Neural cell (in vitro differentiated cells): ENCODE measurements around the gene DKK2. TPM values are rescaled to one million over a fixed set of nuclear protein-coding genes. Genes with fewer than 3 reads are reported as not detected.

Experiments used
- H2AFZ ChIP-seq: fragments of 200-600, 300-800 bp; sonication (generic), shearing (Covaris generic); 2 replicates; pipeline ENCODE4 v1.6.0; 2014; ENCODE audit warnings: low read depth, mild to moderate bottlenecking, antibody characterized with exemption, low read length, moderate library complexity
- H3F3A ChIP-seq: fragments of 200-600 bp; shearing (Covaris generic); 2 replicates; pipeline ENCODE4 v1.6.1; 2016; ENCODE audit warnings: mild to moderate bottlenecking, moderate library complexity, mixed read lengths, antibody characterized with exemption, low read length; ENCODE audit not compliant: insufficient read depth, poor library complexity, severe bottlenecking
- H3K27ac ChIP-seq: fragments of 200-600, 300-800 bp; sonication (generic), shearing (Covaris generic); 2 replicates; pipeline ENCODE4 v1.5.1; 2014; ENCODE audit warnings: mild to moderate bottlenecking, low read length, moderate library complexity
- H3K27me3 ChIP-seq: fragments of 300-800, 200-600 bp; sonication (generic), shearing (Covaris generic); 2 replicates; pipeline ENCODE4 v1.6.0; 2014; ENCODE audit warnings: mild to moderate bottlenecking, low read depth, low read length, moderate library complexity; ENCODE audit not compliant: insufficient read depth
- H3K36me3 ChIP-seq: fragments of 300-800, 200-600 bp; sonication (generic), shearing (Covaris generic); 2 replicates; pipeline ENCODE4 v1.5.1; 2014; ENCODE audit warnings: mild to moderate bottlenecking, antibody characterized with exemption, low read length, moderate library complexity; ENCODE audit not compliant: insufficient read depth
- H3K4me2 ChIP-seq: fragments of 300-800, 200-600 bp; sonication (generic), shearing (Covaris generic); 2 replicates; pipeline ENCODE4 v1.6.0; 2014; ENCODE audit warnings: mild to moderate bottlenecking, low read length
- H3K4me3 ChIP-seq: fragments of 300-800, 200-600 bp; sonication (generic), shearing (Covaris generic); 2 replicates; pipeline ENCODE4 v1.5.1; 2014; ENCODE audit warnings: mild to moderate bottlenecking, low read length, moderate library complexity
- H3K79me2 ChIP-seq: fragments of 200-600 bp; shearing (Covaris generic); replicated peaks from 2 replicates; pipeline ENCODE4 v1.6.0; 2014; ENCODE audit warnings: mild to moderate bottlenecking, low read length, moderate library complexity; ENCODE audit not compliant: insufficient read depth
- H3K9ac ChIP-seq: fragments of 300-800, 200-600 bp; sonication (generic), shearing (Covaris generic); 2 replicates; pipeline ENCODE4 v1.6.1; 2016; ENCODE audit warnings: mild to moderate bottlenecking, low read length, mixed read lengths
- H3K9me2 ChIP-seq: fragments of 200-600 bp; shearing (Covaris generic); 2 replicates; pipeline ENCODE4 v1.6.1; 2016; ENCODE audit warnings: mild to moderate bottlenecking, low read length, mixed read lengths; ENCODE audit not compliant: insufficient read depth
- H3K9me3 ChIP-seq: fragments of 200-600, 300-800 bp; sonication (generic), shearing (Covaris generic); 2 replicates; pipeline ENCODE4 v1.6.1; 2016; ENCODE audit warnings: mild to moderate bottlenecking, mixed run types, low read length, moderate library complexity, mixed read lengths
- H4K20me1 ChIP-seq: fragments of 200-600 bp; shearing (Covaris generic); 2 replicates; pipeline ENCODE4 v1.6.1; 2016; ENCODE audit warnings: mild to moderate bottlenecking, mixed run types; ENCODE audit not compliant: insufficient read depth
- EP300 ChIP-seq: fragments of 450-650 bp; conservative IDR thresholded peaks from 2 replicates; pipeline ENCODE4 v1.6.1; 2014; ENCODE audit warnings: antibody characterized with exemption, mild to moderate bottlenecking, moderate library complexity; ENCODE audit not compliant: poor library complexity, severe bottlenecking
- EZH2 ChIP-seq: fragments of 200-600, 300-800 bp; shearing (Covaris generic), sonication (generic); IDR thresholded peaks from 2 replicates; pipeline ENCODE4 v1.6.1; 2014; ENCODE audit warnings: antibody characterized with exemption, low read length, borderline replicate concordance, mild to moderate bottlenecking; ENCODE audit not compliant: insufficient read depth, poor library complexity, severe bottlenecking
- MXI1 ChIP-seq: fragments of 450-650 bp; conservative IDR thresholded peaks from 2 replicates; pipeline ENCODE4 v1.6.1; 2014; ENCODE audit warnings: antibody characterized with exemption, mild to moderate bottlenecking; ENCODE audit not compliant: poor library complexity, severe bottlenecking
- POLR2AphosphoS5 ChIP-seq: IDR thresholded peaks from 2 replicates; pipeline ENCODE4 v1.6.1; 2012
- RAD21 ChIP-seq: fragments of 450-650 bp; conservative IDR thresholded peaks from 2 replicates; pipeline ENCODE4 v1.6.1; 2014; ENCODE audit warnings: antibody characterized with exemption, mild to moderate bottlenecking, moderate library complexity
- TAF1 ChIP-seq: IDR thresholded peaks from 2 replicates; pipeline ENCODE4 v1.6.1; 2012; ENCODE audit warnings: low read depth
- polyA plus RNA-seq: library from polyadenylated mRNA; depleted of rRNA; stranded (reverse); fragments of >200 nt; gene quantifications from 2 replicates; pipeline ENCODE4 v1.2.3, GENCODE V29; 2014
- TF ChIP-seq, protein P1 (sequence below): fragments of 450-650 bp; IDR thresholded peaks from 2 replicates; pipeline ENCODE4 v1.5.1; 2014; ENCODE audit warnings: antibody characterized with exemption, mild to moderate bottlenecking, moderate library complexity; ENCODE audit not compliant: poor library complexity, severe bottlenecking
- TF ChIP-seq, protein P2 (sequence below): IDR thresholded peaks from 2 replicates; pipeline ENCODE4 v1.6.1; 2012; ENCODE audit warnings: borderline replicate concordance

The DKK2 gene
- polyA plus RNA-seq, 1 donor from 2014 or later: 0.33 TPM

DNA sequence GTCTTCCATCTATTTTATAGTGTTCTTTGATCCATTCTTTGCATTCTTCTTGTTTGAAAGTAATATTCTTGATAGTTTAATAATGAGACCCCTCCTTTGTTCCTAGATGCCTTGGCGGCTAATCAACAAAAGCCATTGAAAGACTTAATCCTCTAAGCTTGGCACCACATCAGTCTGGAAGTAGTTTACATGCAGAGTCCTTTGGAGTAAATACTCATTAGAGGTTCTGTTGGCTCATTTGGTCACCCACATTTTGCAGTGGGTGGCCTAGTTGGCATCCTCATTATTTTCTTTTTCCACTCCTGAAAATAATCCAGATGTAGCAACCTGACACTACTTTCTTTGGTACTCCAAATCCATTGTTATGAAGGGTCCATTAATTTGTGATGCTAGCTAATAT is 64.5 kb downstream of the DKK2 start:
- no peaks in the 10 kb centered on the region for H3F3A ChIP-seq
- no peaks in the 10 kb centered on the region for H4K20me1 ChIP-seq
- H3K4me3 ChIP-seq: no peak overlapping the region
- H2AFZ ChIP-seq: no peak overlapping the region
- H3K9me2 ChIP-seq: no peaks in the 10 kb centered on the region
- no peaks in the 10 kb centered on the region for H3K9me3 ChIP-seq
- H3K4me2 ChIP-seq: no peak overlapping the region
- no peak overlapping the region for H3K9ac ChIP-seq
- TF ChIP-seq EP300 (no peak), POLR2AphosphoS5 (no peak), RAD21 (no peak), TAF1 (no peak), MXI1 (no peak)
- TF ChIP-seq, protein P1, sequence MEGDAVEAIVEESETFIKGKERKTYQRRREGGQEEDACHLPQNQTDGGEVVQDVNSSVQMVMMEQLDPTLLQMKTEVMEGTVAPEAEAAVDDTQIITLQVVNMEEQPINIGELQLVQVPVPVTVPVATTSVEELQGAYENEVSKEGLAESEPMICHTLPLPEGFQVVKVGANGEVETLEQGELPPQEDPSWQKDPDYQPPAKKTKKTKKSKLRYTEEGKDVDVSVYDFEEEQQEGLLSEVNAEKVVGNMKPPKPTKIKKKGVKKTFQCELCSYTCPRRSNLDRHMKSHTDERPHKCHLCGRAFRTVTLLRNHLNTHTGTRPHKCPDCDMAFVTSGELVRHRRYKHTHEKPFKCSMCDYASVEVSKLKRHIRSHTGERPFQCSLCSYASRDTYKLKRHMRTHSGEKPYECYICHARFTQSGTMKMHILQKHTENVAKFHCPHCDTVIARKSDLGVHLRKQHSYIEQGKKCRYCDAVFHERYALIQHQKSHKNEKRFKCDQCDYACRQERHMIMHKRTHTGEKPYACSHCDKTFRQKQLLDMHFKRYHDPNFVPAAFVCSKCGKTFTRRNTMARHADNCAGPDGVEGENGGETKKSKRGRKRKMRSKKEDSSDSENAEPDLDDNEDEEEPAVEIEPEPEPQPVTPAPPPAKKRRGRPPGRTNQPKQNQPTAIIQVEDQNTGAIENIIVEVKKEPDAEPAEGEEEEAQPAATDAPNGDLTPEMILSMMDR: no peak
- TF ChIP-seq, protein P2, sequence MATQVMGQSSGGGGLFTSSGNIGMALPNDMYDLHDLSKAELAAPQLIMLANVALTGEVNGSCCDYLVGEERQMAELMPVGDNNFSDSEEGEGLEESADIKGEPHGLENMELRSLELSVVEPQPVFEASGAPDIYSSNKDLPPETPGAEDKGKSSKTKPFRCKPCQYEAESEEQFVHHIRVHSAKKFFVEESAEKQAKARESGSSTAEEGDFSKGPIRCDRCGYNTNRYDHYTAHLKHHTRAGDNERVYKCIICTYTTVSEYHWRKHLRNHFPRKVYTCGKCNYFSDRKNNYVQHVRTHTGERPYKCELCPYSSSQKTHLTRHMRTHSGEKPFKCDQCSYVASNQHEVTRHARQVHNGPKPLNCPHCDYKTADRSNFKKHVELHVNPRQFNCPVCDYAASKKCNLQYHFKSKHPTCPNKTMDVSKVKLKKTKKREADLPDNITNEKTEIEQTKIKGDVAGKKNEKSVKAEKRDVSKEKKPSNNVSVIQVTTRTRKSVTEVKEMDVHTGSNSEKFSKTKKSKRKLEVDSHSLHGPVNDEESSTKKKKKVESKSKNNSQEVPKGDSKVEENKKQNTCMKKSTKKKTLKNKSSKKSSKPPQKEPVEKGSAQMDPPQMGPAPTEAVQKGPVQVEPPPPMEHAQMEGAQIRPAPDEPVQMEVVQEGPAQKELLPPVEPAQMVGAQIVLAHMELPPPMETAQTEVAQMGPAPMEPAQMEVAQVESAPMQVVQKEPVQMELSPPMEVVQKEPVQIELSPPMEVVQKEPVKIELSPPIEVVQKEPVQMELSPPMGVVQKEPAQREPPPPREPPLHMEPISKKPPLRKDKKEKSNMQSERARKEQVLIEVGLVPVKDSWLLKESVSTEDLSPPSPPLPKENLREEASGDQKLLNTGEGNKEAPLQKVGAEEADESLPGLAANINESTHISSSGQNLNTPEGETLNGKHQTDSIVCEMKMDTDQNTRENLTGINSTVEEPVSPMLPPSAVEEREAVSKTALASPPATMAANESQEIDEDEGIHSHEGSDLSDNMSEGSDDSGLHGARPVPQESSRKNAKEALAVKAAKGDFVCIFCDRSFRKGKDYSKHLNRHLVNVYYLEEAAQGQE: no peak
- H3K79me2 ChIP-seq: no peaks in the 10 kb centered on the region
- no peak overlapping the region for H3K27ac ChIP-seq
- no peaks in the 10 kb centered on the region for H3K36me3 ChIP-seq
- H3K27me3 ChIP-seq: peaks cover 15% of the 10 kb centered on the region

DNA sequence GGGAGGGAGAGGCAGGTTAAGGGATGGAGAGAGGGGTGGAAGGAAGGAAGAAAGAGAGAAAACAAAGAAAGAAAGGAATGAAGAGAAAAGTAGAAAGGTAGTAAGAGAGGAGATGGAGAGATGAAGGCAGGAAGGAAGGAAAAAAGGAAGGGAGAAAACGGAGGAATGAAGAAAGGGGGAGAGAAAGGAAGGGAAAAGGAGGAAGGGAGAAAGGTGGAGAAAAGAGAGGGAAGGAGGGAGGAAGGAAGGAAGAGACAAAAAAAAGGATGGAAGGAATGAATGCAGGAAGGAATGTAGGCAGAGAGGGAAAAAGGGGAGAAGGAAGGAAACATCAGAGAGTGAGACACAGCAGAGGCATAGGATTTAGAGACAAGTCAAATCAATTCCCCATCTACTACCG is 68.2 kb downstream of the DKK2 start:
- H3K9me3 ChIP-seq: no peaks in the 10 kb centered on the region
- no peak overlapping the region for H3K4me2 ChIP-seq
- no peak overlapping the region for H3K4me3 ChIP-seq
- no peaks in the 10 kb centered on the region for H3F3A ChIP-seq
- no peak for TF ChIP-seq EZH2
- TF ChIP-seq, protein P2: no peak
- no peak for TF ChIP-seq TAF1
- TF ChIP-seq, protein P1: no peak
- TF ChIP-seq RAD21: no peak
- no peaks in the 10 kb centered on the region for H4K20me1 ChIP-seq
- no peak overlapping the region for H3K9ac ChIP-seq
- H2AFZ ChIP-seq: no peak overlapping the region
- H3K36me3 ChIP-seq: no peaks in the 10 kb centered on the region
- H3K9me2 ChIP-seq: no peaks in the 10 kb centered on the region
- peaks cover 15% of the 10 kb centered on the region for H3K27me3 ChIP-seq
- no peaks in the 10 kb centered on the region for H3K79me2 ChIP-seq
- no peak overlapping the region for H3K27ac ChIP-seq
